ENCODE data around the gene SERPINB5.

SERPINB5 gene

GRCh38 chr18:63534615-63535014, 57.9 kb downstream of the SERPINB5 start:
- DNase-seq, result no peak

GRCh38 chr18:63539904-63540510, 63.2 kb downstream of the SERPINB5 start:
- no peak for DNase-seq

DNA sequence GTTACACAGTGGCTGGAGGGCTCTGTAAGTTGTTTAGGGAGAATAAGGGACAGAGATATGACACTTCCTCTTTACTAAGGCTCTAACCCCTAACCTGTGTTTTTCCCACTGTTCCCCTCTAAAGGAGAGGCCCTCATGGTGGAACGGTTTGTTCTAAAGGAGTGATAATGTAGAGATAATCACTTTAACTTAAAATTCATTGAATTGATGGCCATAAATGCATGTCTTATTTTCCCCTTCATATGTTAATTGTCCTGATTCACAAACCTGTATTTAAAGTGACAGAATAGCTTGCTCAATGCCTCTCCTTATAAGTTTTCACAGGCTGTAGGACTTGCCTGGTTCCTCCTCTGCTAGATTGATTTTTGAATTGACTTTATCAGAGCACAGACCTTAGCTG, 65.3 kb downstream of the SERPINB5 start, which contains the start of gene SERPINB12:
Gene SERPINB12 (plus strand): TSS at position 301 of the 400 bp plus-strand sequence. CDS start 13,791 bp downstream, outside the sequence.
- no peak for DNase-seq

- no peak for DNase-seq
Measured at GRCh38 chr18:63544017-63544416, 67.3 kb downstream of the SERPINB5 start.

- no peak for DNase-seq
Measured at GRCh38 chr18:63545000-63545399, 68.2 kb downstream of the SERPINB5 start.

DNA sequence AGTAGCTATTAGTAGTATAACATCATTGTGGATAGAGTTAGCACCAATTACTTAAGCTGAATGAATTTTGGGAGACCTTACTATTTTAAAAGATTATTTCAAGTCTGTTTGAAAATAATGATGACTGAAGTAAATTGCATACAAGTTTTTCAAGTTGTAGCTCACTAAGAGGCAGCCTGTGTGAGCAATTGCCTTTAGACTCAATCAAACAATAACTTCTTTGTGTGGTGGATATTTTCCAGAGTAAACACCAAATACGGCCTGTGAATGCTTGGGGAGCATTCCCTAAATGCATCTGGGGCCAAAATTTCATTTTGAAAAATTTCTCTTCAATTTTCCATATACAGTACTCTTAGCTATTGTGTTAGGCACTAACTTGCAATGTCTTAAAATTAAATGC, 73.3 kb downstream of the SERPINB5 start:
- DNase-seq, result no peak

DNA sequence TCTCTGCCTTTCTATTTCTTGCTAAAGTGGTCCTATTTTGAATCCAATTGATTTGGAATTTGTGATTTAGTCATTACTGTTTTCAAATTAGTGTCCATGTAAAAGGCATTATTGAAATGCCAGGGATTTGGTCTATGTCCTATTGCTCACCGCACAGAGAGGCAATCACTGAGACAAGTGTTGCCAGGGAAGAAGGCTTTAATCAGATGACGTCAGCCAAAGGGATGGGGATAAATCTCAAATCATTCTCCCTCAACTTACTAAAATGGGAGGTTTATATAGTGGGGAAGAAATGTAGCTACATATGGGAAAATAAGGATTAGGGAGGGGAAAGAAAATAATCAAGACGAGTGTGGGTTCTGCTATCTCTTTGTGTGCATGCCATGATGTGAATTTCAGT, 75.0 kb downstream of the SERPINB5 start:
- no peak for DNase-seq

- no peak for DNase-seq
Measured at GRCh38 chr18:63552581-63552980, 75.8 kb downstream of the SERPINB5 start.

GRCh38 chr18:63553081-63553480, 76.3 kb downstream of the SERPINB5 start:
- no peak for DNase-seq
